Panc1 (cell line): ENCODE data around the gene RNF38. TPM values are rescaled to one million over a fixed set of nuclear protein-coding genes. Genes with fewer than 3 reads are reported as not detected.
"Not testable (repeated sequence)": the region's sequence is repeated elsewhere in the genome, so short reads cannot be mapped to it uniquely, and the experiment has no call there.

Experiments used
- ATAC-seq: fragments of 200-7000 bp; cut with Tn5 transposase; 2 replicates; pipeline ENCODE4 v1.9.1; 2020; ENCODE audit warnings: mild to moderate bottlenecking, moderate library complexity
- BruUV-seq: library from RNA; stranded (reverse); fragments of 400-500 nt; replicated peaks from 2 replicates; lab custom pipeline; 2021; lab: Mats Ljungman, UMichigan
- CTCF ChIA-PET: fragments of 300-600 bp; sonication (Branson Sonifier 250); formaldehyde crosslinking; loops from one replicate; lab custom pipeline; 2022; ENCODE audit warnings: antibody characterized with exemption; lab: Charles Lee
- POLR2A ChIA-PET: fragments of 300-600 bp; sonication (Branson Sonifier 250); formaldehyde crosslinking; loops from one replicate; lab custom pipeline; 2022; ENCODE audit warnings: antibody characterized with exemption; lab: Charles Lee
- DNase-seq: peaks from one replicate; pipeline ENCODE4 v3.0.0-alpha.2; 2010; ENCODE audit warnings: low read depth, low spot score
- H3K27ac ChIP-seq: 2 replicates; pipeline ENCODE4 v1.5.1; 2011; ENCODE audit warnings: mild to moderate bottlenecking, low read length, inconsistent platforms
- H3K27me3 ChIP-seq: fragments of 200-500 bp; sonication (Bioruptor generic); 2 replicates; pipeline ENCODE4 v1.6.0; 2014; ENCODE audit warnings: low read length, inconsistent platforms; ENCODE audit not compliant: control insufficient read depth, insufficient read depth
- H3K36me3 ChIP-seq: fragments of 200-500 bp; sonication (Bioruptor generic); 2 replicates; pipeline ENCODE4 v1.5.1; 2014; ENCODE audit warnings: inconsistent platforms, mild to moderate bottlenecking, low read length, moderate library complexity; ENCODE audit not compliant: control insufficient read depth, insufficient read depth
- H3K4me1 ChIP-seq: 2 replicates; pipeline ENCODE4 v1.5.1; 2011; ENCODE audit warnings: inconsistent platforms, mild to moderate bottlenecking, low read length, moderate library complexity; ENCODE audit not compliant: control insufficient read depth, insufficient read depth
- H3K4me3 ChIP-seq, 2 experiments: 2 replicates each; pipeline ENCODE4 v1.5.1; 2011 to 2012; ENCODE audit warnings: low read depth in 2 of 2, low read length in 2 of 2, mild to moderate bottlenecking in 2 of 2, inconsistent platforms in 1 of 2, moderate library complexity in 1 of 2
- H3K9me3 ChIP-seq: fragments of 200-500 bp; sonication (Bioruptor generic); 2 replicates; pipeline ENCODE4 v1.5.1; 2014; ENCODE audit warnings: low read depth, mild to moderate bottlenecking, inconsistent platforms, low read length, moderate library complexity; ENCODE audit not compliant: control insufficient read depth, insufficient read depth
- POLR2AphosphoS5 ChIP-seq: IDR thresholded peaks from 2 replicates; pipeline ENCODE4 v1.6.1; 2012; ENCODE audit warnings: mild to moderate bottlenecking, low read depth, low read length, moderate library complexity
- SIN3A ChIP-seq: IDR thresholded peaks from 2 replicates; pipeline ENCODE4 v1.6.1; 2012; ENCODE audit warnings: low read depth, mild to moderate bottlenecking, low read length, moderate library complexity, borderline replicate concordance; ENCODE audit not compliant: insufficient read depth
- TCF7L2 ChIP-seq: IDR thresholded peaks from 2 replicates; pipeline ENCODE4 v1.6.1; 2011; ENCODE audit warnings: mild to moderate bottlenecking, low read depth, low read length, inconsistent platforms
- in situ Hi-C: cut with HindIII; loops from 2 replicates; pipeline ENCODE4 v1.10.0; 2016; ENCODE audit warnings: low sequenced_read_pairs, low pct_unique_long_range_greater_than_20kb
- intact Hi-C: fragments of 100-400 bp; cut with micrococcal nuclease; formaldehyde crosslinking; loops from one replicate; pipeline ENCODE4 v1.10.0; 2022; ENCODE audit not compliant: unreplicated experiment
- total RNA-seq: library from RNA; stranded (reverse); gene quantifications from one replicate; pipeline ENCODE4 v1.2.1, GENCODE V29; 2021; ENCODE audit not compliant: unreplicated experiment
- TF ChIP-seq, protein P1 (sequence below), 2 experiments: IDR thresholded peaks; 2 replicates each; pipeline ENCODE4 v1.6.1; 2011 to 2012; ENCODE audit warnings: low read depth in 2 of 2, control low read depth in 1 of 2, low read length in 1 of 2, mild to moderate bottlenecking in 1 of 2, moderate library complexity in 1 of 2; ENCODE audit not compliant: insufficient read depth in 1 of 2
- TF ChIP-seq, protein P2 (sequence below): fragments of 450-650 bp; IDR thresholded peaks from 2 replicates; pipeline ENCODE4 v1.5.1; 2017; ENCODE audit warnings: mild to moderate bottlenecking

RNF38 gene
- total RNA-seq, 1 experiment from 2014 or later = 78.0 TPM

DNA sequence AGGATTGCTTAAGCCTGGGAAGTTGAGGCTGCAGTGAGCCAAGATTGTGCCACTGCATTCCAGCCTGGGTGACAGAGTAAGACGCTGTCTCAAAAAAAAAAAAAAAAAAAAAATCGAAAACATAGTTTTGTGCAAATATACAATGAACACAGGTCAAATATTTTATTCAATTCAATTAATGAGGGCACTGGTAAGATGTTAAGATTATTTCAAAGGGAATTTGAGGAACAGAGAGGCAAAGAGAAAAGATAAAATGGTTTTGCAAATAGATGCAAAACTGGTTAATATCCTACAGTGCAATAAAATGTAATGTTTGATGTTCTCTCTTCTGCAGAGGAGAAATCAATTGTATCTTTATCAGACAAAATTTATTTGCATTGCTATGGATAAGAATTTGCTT lies 102.3 kb downstream of the RNF38 start:
- in situ Hi-C loops (no loop called here), intact Hi-C loops (no loop called here)
- TF ChIP-seq POLR2AphosphoS5 (no peak), SIN3A (no peak), TCF7L2 (no peak)
- TF ChIP-seq, protein P1, sequence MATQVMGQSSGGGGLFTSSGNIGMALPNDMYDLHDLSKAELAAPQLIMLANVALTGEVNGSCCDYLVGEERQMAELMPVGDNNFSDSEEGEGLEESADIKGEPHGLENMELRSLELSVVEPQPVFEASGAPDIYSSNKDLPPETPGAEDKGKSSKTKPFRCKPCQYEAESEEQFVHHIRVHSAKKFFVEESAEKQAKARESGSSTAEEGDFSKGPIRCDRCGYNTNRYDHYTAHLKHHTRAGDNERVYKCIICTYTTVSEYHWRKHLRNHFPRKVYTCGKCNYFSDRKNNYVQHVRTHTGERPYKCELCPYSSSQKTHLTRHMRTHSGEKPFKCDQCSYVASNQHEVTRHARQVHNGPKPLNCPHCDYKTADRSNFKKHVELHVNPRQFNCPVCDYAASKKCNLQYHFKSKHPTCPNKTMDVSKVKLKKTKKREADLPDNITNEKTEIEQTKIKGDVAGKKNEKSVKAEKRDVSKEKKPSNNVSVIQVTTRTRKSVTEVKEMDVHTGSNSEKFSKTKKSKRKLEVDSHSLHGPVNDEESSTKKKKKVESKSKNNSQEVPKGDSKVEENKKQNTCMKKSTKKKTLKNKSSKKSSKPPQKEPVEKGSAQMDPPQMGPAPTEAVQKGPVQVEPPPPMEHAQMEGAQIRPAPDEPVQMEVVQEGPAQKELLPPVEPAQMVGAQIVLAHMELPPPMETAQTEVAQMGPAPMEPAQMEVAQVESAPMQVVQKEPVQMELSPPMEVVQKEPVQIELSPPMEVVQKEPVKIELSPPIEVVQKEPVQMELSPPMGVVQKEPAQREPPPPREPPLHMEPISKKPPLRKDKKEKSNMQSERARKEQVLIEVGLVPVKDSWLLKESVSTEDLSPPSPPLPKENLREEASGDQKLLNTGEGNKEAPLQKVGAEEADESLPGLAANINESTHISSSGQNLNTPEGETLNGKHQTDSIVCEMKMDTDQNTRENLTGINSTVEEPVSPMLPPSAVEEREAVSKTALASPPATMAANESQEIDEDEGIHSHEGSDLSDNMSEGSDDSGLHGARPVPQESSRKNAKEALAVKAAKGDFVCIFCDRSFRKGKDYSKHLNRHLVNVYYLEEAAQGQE (IDR thresholded peaks at IDR 0.05; ENCODE audit: insufficient read depth in 1 of 2, low read depth in 2 of 2, low read length in 1 of 2) = no peak
- TF ChIP-seq, protein P2, sequence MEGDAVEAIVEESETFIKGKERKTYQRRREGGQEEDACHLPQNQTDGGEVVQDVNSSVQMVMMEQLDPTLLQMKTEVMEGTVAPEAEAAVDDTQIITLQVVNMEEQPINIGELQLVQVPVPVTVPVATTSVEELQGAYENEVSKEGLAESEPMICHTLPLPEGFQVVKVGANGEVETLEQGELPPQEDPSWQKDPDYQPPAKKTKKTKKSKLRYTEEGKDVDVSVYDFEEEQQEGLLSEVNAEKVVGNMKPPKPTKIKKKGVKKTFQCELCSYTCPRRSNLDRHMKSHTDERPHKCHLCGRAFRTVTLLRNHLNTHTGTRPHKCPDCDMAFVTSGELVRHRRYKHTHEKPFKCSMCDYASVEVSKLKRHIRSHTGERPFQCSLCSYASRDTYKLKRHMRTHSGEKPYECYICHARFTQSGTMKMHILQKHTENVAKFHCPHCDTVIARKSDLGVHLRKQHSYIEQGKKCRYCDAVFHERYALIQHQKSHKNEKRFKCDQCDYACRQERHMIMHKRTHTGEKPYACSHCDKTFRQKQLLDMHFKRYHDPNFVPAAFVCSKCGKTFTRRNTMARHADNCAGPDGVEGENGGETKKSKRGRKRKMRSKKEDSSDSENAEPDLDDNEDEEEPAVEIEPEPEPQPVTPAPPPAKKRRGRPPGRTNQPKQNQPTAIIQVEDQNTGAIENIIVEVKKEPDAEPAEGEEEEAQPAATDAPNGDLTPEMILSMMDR = no peak
- POLR2A ChIA-PET = interaction anchor here (0.7 kb wide), 1 partner anchor 16 kb away, joined by 12 read pairs; no protein-coding TSS in a partner anchor
- Histone ChIP-seq H3K27ac (peak overlapping the region; percentile 76), H3K4me1 (peaks cover 27% of the 10 kb centered on the region), H3K36me3 (no peaks in the 10 kb centered on the region), H3K9me3 (no peaks in the 10 kb centered on the region), H3K27me3 (no peaks in the 10 kb centered on the region), H3K4me3 (no peak overlapping the region)
- CTCF ChIA-PET = no interaction called here
- no peak for ATAC-seq
- no peak for DNase-seq
- BruUV-seq = no TSS peak

DNA sequence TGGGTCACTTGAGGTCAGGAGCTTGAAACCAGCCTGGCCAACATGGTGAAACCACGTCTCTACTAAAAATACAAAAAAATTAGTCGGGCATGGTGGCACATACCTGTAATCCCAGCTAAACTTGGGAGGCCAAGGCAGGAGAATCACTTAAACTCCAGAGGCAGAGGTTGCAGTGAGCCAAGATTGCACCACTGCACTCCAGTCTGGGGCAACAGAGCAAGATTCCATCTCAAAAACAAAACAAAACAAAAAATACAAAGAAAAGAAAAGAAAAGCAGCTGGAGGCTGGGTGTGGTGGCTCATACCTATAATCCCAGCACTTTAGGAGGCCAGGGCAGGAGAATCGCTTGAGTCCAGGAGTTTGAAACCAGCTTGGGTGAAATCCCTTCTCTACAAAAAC lies 105.1 kb downstream of the RNF38 start:
- H3K9me3 ChIP-seq, BruUV-seq, H3K36me3 ChIP-seq, H3K4me3 ChIP-seq, ATAC-seq, POLR2A ChIA-PET, intact Hi-C loops, in situ Hi-C loops, DNase-seq, H3K27me3 ChIP-seq: not testable (repeated sequence)
- Histone ChIP-seq H3K27ac (peak overlapping the region; percentile 49; the same call in 1 of the 2 replicates), H3K4me1 (peaks cover 35% of the 10 kb centered on the region)
- CTCF ChIA-PET = interaction anchor here (1.3 kb wide), 1 partner anchor 37 kb away, joined by 4 read pairs; the partner anchor contains the start of gene GNE

DNA sequence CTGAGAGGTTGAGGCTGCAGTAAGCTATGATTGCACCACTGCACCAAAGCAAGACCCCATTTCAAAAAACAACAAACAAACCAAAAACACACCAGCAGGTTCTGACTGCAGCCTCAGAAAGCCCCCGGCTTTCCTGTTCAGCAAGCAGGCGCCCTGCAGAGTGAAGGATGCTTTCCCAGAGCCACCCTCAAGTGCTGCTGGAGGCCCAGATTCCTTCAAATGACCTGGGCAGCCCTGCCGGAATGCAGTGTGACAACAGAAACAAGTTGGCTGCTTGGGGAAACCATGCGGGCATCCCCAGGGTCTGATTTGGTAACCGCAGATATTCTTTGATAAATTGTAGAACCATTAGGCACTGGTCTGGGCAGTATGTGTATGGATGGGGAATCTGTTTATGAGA lies 106.2 kb downstream of the RNF38 start:
- CTCF ChIA-PET = no interaction called here

More for the DNA sequence above, 106.2 kb downstream of the RNF38 start:
- Histone ChIP-seq H3K4me1 (peaks cover 34% of the 10 kb centered on the region), H3K9me3 (no peaks in the 10 kb centered on the region), H3K27me3 (no peaks in the 10 kb centered on the region), H3K27ac (peak overlapping the region; percentile 53), H3K36me3 (no peaks in the 10 kb centered on the region), H3K4me3 (no peak overlapping the region)
- TF ChIP-seq, protein P2 = no peak
- TF ChIP-seq TCF7L2 = no peak
- TF ChIP-seq SIN3A = no peak
- TF ChIP-seq POLR2AphosphoS5 = no peak
- TF ChIP-seq, protein P1 (IDR thresholded peaks at IDR 0.05; ENCODE audit: insufficient read depth in 1 of 2, low read depth in 2 of 2, low read length in 1 of 2) = no peak
- in situ Hi-C loops = no loop called here
- POLR2A ChIA-PET = no interaction called here
- no peak for DNase-seq
- no TSS peak for BruUV-seq
- ATAC-seq = no peak
- intact Hi-C loops = no loop called here
